GM21723 (cell line): ENCODE data around the gene PAX5.
A peak's percentile ranks its signal among the peaks of the same experiment; 100 is the strongest.
"Not testable (repeated sequence)": the region's sequence is repeated elsewhere in the genome, so short reads cannot be mapped to it uniquely, and the experiment has no call there.

Experiments used
- ATAC-seq: cut with Tn5 transposase; IDR thresholded peaks from one replicate; pipeline ENCODE4 v1.9.1; 2021; ENCODE audit warnings: mild to moderate bottlenecking, moderate library complexity; ENCODE audit not compliant: unreplicated experiment

The PAX5 gene

DNA sequence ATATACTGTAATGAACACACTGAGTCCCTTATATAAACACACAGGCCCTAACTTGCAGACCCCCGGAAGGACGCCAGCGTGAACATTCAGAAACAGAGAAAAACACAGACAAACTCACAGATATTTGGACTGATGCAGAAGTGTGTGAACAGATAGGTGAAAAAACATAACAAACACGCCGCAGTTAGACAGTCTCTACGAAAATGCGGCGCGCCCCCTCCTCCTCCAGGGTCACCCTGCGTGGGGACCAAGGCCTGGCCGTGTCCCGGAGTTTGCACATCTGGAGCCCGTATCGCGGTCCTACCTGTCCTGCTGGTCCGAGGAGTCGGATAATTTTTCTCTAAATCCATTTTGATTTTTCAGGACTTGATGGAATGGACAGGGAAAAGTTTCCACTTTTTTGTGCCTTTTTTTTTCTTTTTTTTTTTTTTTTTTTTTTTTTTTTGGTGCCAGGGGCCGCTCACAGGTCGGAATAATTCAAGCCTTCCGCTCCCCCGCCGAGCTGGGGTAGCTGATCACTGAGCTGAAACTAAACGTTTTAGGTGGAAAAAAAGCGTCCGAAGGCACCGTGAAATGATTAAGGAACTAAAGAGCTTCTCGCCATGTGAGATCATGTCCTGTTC lies at the start of gene PAX5:
PAX5 (minus strand) TSS at position 587 of the 623 bp plus-strand sequence; CDS start at position 350, 237 bp downstream.
- ATAC-seq: no peak

DNA sequence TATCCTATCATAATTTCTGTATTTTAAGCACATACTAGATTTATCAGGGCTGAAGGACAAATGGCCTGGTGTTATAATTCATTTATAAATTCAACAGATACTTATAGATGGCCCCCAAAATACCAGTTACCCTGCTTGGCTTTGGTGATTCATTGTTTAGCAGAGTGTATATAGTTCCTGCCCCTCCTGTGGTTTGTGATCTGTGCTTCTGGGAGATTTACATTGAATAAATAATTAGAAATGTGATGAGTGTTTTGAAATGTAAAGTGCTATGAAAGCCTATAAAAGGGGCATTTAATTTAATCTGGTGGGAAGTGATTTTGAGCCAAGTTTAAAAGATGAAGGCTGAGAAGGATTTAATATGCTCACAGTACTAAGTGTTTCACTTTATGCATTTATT lies 49.6 kb upstream of the PAX5 start:
- ATAC-seq: no peak

DNA sequence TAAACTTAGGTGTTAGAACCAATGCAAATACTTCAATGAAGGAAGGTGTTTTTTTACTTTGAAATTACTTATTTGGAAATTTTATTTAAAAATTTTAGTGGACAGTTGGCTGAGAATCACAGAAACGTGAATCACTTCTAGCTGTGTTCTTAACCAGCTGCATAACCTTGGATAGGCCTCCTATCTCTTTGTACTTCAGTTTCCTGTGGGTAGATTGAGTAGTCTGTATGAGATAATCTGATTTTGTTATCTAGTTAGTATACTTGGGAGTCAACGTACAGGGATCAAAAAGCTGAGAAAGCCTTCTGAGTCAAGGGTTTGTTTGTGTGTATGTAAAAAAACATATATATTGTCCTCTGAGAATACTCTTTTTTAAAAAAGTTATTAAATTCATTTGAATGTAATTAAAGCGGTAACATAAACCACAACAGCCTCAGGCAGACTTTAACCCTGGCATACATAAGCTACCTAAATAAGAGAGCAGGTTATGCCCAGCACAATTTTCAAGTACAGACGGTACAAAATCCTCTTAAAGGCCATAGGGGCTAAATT lies 48.2 kb upstream of the PAX5 start:
- no peak for ATAC-seq

DNA sequence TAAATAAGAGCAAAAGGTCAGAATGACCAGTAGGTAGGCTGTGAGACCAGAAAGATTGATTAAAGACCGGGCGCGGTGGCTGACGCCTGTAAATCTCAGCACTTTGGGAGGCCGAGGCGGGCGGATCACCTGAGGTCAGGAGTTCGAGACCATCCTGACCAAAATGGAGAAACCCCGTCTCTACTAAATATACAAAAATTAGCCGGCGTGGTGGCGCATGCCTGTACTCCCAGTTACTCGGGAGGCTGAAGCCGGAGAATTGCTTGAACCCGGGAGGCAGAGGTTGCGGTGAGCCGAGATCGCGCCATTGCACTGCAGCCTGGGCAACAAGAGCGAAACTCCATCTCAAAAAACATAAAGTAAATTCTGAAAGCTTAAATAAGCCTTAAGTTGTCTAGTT lies 47.4 kb upstream of the PAX5 start:
- not testable (repeated sequence) for ATAC-seq

DNA sequence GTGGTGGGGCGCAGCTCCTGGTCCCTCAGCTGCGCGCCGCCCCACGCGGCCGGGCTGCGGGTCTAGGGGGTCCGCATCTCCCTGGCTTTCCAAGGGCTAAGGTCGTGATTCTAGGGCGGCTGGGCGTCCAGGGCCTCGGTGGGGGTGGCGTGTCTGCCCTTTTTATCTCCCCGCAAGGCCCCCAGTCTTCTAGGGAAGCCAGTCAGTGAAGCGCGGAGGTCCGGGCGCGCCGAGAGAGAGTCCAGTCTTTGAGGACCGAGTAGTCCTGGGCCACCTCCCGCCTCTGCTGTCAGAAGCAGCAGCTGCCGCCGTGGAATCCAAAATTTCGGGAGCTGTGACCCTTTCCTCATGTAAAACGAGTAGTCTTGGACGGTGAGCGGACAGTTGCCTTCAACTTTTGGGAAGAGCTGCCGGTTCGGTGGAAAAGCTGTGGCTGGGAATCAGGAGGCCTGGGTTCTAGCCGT lies 46.1 kb upstream of the PAX5 start:
- ATAC-seq: peak; percentile 24

DNA sequence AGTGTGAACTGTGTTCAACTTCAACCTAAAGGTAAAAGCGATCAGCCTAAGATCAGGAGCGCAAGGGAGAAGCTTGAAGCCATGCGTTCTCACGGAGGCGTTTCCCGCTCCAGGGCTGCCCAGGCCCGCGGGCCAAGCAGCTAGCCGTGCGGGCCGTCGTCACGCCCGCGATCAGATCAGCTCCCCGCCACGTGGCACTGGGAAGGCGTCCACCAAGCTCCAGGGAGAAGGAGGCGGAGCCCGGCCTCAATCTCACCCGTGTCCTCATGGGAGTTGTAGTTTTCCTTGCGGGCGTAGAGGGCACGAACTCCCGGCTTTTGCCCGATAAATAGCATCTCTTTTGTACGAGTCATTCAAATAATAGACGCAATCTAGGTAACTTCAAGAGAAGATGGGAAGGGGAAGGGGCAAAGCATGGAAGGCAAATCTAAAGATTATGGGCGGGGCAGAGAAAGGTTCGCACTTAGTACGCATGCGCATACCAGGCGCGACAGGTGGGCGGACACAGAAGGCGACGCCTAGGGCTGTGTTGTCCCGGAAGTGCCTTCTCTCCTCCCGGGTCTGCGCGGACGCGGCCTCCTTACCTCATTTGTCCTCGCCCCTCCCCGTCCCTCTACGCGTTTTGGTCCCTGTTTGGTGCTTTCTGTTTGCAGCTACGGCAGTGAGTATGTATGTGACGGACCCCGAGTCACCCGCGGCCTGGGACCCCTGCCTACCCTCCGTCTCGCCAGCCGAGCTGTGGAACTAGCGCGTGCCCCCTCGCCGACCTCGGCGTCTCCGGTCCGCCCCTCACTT lies 45.5 kb upstream of the PAX5 start:
- peak; percentile 91 for ATAC-seq

DNA sequence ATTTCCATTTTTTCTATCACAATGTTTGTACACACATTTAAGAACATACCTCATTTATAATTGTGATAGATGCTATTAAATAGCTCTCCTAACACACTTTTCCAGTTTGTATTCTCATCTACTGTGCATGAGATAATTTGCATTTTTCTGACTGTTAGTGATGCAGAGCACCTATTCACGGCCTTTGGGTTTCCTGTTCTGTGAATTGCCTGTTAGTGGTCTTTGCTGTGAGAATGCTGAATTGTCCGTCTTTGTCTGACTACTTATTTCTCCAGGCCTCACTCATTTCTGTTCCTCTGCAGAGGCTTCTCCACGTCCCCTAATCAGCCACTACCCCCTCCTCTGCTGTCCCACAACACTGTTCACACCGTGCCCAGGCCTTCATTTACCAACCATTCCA lies 40.7 kb upstream of the PAX5 start:
- peak; percentile 43 for ATAC-seq

DNA sequence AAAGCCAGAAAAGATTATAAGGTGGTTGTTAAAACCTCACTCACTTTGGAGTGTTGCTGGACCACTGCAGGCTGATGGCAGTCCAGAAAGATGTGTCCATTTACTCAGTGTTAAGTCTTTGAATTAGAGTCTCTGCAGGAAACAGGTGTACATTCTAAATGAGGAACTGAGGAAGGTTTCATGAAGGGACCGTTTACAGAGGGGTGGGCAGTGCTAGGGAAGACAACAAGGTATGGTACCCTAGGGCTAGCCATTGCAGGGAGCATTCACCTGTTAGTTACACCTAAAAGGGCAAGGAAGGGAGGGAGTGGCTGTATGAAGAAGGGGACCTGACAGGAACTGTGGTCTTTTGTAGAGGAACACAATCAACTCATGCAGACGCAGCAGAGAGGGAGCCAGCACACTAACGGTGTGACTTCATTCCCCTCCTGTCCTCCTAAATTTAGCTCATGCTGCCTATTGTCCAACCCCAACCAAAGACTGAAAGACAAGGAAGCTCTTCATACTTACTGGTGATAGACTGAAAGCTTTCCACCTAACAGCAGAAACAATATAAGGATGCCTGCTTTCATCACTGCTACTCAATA lies 32.2 kb upstream of the PAX5 start:
- ATAC-seq: peak; percentile 92

DNA sequence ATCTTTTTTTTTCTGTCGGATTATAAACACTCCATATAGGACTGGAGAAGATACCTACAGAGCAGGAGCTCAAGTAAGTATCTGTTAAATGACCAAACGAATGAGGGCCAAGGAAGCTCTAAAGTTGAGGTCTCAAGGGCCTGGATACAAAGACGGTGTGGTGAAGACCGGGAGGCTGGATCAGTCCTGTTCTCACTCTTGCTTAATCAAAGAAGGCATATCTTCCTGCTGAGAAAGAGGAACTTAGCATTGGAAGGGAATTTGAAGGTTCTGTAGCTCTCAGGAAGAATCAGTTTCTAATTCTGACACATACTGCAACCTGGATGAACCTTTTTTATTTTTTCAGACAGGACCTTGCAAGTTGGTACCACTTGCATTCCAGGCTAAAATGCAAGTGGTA lies 28.3 kb upstream of the PAX5 start:
- no peak for ATAC-seq

DNA sequence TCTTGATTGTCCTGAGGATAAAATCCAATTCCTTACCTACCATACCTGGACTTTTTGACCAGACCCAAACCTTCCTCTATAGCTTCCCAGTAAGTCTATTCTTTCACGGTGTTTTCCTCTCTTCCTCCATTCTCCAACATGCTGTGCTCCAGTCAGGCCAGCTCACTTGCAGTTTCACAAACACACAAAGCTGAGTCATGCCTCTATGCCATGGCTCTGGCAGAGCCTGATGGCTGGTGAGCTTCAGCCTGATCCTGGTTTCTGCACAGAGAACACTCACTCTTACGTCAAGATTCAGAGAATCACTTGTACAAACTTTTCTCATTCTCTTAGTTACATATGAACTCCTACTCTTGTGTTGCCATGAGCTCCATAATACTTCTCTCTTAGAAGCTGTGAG lies 27.7 kb upstream of the PAX5 start:
- no peak for ATAC-seq

DNA sequence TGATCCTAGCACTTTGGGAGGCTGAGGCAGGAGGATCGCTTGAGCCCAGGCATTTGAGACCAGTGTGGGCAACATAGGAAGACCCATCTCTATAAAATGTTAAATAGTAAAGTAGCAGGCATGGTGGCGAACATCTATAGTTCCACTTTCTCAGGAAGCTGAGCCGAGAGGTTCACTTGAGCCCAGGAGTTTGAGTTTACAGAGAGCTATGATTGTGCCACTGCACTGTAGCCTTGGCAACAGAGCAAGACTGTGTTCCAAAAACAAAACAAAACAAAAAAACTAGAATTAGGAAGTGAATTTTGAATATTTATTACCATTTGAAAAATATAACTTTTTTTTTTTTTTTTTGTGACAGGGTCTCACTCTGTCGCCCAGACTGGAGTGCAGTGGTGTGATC lies 26.8 kb upstream of the PAX5 start:
- ATAC-seq: no peak

DNA sequence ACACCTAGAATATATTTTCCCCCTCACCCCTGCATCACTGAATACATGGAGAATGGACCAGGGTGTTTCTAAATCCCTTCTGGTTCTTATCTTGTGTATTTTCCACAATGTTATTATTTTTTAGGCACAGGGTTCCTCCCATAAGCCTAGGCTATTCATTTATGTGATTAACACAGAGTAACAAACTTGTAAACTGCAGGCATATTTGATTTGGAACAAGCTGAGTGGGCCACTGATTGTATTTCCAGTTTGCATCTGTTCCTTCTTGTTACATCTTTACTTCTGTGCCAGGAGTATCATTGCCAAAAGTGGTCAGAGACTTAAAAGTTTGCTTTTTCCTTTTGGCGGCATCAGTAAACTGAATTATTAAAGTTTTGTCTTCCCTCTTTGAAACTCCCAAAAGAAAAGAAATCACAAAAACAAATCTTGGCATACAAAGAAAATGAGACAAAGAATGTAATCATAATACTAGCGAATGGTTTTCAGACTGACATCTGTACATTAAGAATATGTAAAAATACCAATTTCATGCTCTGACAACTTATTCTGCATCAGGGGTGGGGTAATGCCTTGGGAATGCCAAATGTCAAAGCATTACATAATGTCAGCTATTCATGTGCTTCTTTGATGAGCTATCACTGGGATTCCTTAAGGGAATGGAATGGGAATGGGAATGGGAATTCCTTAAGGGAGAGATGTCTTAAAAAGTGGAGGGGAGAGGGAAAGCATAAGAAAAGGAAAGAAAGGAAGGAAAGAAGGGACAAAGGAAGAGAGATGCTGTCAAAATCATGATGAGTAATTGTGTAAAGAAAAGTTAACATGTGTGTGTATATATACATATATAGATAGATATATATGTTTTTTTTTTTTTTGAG lies 22.2 kb upstream of the PAX5 start:
- ATAC-seq: no peak

DNA sequence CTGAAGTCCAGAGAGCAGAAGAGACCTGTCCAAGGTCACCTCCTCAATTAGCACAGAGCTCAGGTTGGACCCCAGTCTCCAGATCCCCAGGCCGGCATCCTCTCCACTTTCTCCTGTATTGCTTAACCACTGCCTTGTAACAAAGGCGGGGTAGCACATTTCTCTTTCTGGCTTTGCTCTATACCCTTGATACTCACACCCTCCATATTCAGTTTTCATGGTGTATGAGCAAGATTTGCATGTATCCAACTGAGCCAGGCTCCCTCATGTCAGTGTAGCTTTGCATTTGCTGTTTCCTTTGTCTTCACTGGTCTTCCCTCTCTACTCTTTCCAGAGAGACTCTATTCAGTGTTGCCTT lies 20.3 kb upstream of the PAX5 start:
- not testable (repeated sequence) for ATAC-seq

DNA sequence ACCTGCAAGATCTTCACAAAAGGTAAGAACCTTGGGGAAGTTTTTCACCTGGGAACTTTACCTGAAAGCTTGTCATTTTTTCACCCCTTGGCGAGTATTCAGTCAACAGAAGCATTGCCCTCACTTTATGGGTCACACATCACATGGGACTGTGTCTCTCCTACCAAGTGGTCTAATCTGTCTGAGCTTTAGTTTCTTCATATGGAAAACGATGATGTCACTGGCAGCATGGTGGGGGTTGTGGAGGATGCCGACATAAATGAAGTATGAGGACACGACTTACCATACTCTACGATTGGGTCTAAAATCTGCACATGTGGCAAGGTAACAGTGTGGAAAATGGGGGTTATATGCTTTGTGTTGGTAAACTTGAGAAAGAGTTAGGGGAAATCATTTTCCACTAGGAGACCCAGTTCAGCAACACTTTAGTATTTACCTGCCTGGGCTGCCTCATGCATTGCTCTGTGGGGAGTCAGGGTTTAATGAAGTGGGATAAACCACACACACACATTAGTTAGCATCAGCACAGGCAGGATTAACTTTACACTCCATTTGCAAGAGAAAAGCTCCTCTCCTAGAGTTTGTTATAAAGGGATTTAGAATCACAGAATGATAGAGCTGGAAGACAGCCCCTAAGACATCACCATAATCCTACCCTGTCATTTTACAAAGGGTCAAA lies 19.8 kb upstream of the PAX5 start:
- ATAC-seq: no peak

DNA sequence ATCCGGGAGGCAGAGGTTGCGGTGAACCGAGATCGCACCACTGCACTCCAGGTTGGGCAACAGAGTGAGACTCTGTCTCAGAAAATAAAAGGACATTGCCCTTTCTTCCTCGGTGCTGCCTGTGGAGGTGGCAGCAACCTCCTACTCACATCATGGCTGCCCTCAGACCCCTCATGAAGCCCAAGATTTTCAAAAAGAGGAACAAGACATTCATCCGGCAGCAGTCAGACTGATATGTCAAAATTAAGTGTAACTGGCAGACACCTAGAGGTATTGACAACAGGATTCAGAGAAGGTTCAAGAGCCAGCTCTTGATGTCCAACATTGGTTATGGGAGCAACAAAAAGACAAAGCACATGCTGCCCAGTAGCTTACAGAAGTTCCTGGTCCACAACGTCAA lies 12.6 kb upstream of the PAX5 start:
- no peak for ATAC-seq

DNA sequence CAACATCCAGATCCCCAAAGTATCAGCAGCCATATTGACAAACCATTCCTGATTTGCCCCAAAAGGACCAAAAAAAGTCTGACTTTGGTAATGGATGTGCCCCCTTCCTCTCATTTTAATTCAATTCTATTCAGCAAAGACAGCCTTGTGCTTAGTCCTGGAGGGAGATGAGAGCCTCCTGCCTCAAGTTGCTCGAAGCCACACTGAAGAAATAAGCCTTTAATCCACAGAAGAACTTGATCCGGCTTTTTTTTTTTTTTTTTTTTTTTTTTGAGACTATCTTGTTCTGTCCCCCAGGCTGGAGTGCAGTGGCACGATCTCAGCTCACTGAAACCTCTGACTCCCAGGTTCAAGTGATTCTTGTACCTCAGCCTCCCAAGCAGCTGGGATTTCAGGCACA lies 8.4 kb upstream of the PAX5 start:
- ATAC-seq: no peak

DNA sequence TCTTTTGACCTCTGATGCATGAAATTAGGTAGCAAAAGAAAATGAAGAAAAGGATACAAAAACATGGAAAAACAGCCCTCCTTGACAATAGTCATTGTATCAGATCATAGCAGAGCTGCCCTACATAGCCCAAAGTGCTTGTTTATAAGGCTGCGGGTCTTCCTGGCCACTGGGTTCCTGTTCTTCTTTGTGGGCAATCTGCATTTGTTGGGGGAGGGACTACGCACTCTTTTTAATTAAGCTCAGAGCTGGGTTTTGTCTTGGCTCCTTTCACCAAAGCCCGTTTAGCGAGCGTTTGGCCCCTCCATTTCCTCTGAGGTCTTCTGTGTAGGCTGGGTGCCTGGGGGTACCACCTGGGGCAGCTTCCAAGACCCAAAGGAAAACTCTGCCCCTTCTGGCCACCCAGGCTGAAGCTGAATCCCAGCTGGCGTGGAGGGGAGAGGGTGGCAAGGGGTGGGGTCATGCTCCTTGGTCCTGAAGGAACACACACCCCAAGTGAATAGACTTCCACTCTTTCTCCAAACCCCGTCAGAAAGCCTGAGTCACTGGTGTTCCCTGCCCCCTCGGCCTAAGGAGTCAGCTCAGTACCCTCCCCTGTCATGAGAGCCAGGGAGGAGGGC lies 6.5 kb upstream of the PAX5 start:
- no peak for ATAC-seq

DNA sequence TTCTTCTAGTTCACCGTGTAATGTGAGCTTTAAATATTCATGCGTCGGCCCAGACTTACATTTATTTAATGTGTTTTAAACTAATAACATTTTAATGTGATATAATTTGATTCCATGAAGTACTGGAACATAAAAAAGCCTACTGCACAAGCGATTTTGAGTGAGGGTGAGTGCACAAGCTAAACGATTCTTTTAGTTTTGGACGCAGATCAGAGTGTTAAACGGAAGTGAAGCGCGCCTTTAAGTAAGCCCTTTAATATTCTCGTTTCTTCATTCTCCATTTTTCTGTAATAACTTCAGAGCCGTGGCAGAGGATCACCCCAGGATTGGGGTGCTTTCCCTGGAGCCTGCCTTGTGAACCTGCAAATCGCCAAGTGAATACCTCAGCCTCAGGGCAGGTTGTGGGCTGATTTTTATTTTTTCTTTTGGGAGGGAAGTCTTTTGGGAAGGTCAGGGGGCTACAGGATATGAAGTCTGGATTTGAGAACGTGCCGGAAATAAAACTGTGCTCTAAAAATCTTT lies 4.9 kb upstream of the PAX5 start:
- ATAC-seq: no peak

DNA sequence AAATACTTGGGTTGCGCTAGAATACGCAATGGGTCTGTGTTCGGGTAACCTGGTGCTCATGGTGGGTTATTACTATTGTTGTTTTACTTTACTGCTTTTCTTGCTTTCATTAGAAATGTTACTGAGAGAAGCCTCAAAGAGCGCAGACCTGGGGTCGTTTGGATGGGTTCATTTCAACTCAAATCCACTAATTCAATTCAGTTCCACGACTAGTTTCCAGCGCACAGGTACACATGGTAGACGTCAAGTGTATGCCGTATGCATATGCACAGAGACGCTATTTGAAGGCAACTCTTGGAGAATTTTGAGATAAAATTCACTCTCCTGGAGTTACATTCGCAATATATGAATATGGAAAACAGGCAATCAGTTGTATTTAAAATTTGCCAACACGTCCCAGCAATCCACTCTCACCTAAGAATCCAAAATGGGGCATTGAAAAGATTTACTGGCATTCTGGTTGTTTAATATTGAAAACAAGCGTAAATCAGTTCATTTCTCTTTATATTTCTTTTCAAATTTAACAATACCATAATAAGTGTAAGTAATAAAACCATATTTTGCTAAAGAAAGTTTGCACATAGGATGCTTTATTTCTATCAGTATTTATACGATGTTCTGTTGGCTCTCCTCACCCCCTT lies 4.4 kb upstream of the PAX5 start:
- no peak for ATAC-seq
